ENCODE data around the gene PLEKHA7.
"Not testable (repeated sequence)": the region's sequence is repeated elsewhere in the genome, so short reads cannot be mapped to it uniquely, and the experiment has no call there.

The PLEKHA7 gene

GRCh38 chr11:16905375-16905774 lies 108.8 kb downstream of the PLEKHA7 start:
- DNase-seq, result no peak

DNA sequence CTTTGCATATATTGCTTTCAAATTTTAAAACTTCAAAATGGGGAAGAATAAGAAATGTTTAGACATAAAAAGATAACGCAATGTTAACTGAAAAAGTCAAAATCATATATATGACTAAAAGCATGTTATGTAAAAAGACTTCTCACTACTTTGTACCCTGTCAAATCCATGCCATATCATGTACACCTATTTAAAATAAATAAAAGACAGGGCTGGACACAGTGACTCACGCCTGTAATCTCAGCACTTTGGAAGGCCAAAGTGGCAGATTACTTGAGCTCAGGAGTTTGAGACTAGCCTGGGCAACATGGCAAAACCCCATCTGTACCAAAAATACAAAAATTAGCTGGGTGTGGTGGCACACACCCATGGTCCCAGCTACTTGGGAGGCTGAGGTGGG lies 109.5 kb downstream of the PLEKHA7 start:
- not testable (repeated sequence) for DNase-seq

GRCh38 chr11:16902781-16903378 lies 111.3 kb downstream of the PLEKHA7 start:
- DNase-seq, result no peak

DNA sequence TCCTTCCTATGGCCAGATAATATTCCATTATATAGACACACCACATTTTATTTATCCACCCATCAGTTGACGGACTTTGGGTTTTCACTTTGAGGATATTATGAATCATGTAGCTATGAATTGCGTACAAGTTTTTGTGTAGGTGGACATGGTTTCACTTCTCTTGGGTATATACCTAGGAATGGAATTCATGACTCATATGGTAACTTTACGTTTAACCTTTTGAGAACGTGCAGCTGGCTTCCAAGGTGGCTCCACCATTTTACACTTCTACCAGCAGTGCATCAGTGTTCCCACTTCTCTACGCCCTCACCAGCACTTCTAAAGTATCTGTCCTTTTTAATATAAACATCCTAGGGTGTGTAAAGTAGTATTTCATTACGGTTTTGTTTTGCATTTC lies 112.0 kb downstream of the PLEKHA7 start:
- DNase-seq, result no peak

DNA sequence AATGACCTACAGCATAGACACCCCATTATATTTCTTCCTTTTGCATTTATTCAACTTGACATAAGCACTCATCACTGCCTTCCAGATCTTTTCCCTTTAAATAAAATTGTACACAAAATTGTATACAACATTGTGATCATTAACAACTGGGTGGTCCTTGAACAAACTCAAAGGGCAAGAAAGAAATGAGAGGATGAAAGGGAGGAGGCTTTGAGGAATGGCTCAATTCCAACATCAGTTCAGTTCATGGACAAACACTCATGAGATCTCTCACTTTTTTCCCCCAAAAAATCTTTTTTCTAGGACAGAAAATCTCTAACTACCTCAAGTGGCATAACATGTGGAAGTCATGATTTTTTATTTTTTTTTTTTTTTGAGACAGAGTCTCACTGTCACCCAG lies 113.7 kb downstream of the PLEKHA7 start:
- DNase-seq, result no peak

DNA sequence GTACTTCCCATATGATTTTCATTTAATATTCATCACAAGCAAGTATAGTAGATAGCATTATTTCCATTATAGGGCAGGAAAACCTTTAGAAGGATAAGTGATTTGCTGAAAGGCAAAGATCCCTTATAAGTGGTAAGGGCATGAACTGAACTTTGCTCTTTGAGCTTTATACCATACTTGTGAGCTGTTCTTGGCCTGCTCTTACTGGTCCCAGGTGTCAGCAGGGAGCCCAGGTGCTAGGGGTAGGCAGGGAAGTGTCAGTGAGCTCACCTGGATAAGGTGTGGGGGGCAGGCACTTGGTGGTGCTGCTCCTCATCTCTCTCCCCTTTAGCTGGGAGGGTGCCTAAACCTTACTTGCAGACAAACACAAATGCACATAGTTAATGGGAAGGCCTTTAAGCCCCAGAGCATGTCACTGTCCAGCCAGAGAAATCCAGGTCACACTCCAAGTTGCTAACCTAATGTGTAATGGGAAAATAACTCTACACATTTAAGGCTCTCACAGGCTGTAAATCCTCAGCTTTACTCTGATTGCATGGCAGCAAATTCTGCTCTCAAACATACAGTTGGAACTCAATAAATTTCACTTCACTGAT lies 114.4 kb downstream of the PLEKHA7 start:
- DNase-seq, result no peak

DNA sequence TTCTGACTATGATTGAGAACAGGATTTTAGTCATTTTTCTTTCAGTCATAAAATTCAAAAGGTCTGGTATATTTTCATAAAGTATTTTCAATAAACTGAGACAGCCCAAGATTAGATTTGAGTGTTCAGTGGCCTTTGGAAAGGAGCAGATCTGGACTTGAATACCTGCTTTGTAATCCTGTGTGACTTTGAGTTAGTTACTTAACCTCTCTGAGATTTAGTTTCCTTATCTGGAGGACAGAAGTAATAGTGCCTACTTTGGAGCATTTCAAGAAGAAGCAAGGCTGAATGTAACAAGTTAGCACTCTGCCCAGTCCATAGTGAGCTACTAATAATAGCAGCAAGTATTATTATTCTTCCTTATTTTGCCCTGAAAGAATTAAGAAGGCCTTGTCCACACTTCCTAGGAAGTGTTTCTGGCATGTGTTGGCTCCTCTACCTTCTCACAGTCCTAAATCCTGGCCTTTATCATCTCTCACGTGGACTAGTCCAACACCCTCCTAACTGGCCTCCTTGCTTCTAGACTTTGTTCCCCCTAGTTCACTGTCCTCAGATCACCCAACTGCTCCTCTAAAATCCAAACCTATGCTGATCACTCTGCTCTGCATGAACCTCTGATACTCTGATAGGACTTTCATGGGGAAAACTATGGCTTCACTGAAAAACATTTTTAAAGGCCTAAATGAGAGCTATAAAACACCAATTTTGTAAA lies 115.8 kb downstream of the PLEKHA7 start:
- no peak for DNase-seq

DNA sequence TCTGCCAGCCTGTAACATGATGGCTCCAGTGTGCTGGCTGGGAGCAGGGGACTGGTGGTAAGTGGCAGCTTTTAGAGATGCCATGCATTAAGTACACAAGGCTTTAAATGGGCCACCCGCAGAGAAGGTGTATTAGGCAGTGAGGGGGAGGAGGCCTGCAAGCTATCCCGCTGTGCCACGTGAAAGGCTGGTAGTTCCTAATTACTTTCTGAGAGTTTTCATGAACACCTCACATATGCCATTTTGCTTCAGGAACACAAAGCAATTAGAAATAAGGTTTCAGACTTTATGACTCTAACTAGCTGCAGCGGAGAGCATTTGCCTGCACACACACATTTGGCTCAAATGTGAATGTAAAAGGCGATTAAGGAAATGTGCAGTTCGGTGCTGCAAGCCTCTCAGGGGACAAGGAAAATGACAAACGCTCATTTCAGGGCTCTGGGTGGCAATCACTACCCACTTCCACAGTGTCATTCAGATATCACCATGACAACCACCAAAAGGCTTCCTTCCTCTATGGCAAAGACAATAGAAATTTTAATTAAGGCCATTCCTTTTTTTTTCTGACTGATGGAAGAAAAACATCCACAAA lies 116.6 kb downstream of the PLEKHA7 start:
- peak; percentile 81 for DNase-seq

- DNase-seq, result no peak
These were observed 117.3 kb downstream of the PLEKHA7 start for GRCh38 chr11:16896729-16897469.

- no peak for DNase-seq
These were observed 118.9 kb downstream of the PLEKHA7 start for GRCh38 chr11:16895306-16895705.

GRCh38 chr11:16893456-16894066 lies 120.7 kb downstream of the PLEKHA7 start:
- no peak for DNase-seq

- DNase-seq, result no peak
These were observed 122.2 kb downstream of the PLEKHA7 start for GRCh38 chr11:16891964-16892363.

- DNase-seq, result no peak
These were observed 123.0 kb downstream of the PLEKHA7 start for GRCh38 chr11:16891165-16891564.

DNA sequence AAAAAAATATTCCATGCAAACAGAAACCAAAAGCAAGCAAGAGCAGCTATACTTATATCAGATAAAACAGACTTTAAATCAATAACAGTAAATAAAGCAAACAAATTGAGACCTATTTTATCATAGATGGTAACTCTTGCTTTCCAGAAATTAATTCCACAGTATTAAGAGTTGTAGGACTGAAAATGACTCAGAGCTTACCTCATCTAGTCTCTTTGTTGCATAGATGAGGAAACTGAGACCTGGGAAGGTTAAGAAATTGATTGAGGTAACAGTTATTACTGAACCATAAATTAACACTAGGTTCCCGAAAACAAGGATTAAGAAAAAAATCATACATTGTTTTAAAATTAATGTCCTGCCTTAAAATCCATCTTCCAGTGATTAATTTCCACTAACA lies 123.8 kb downstream of the PLEKHA7 start:
- DNase-seq, result no peak

DNA sequence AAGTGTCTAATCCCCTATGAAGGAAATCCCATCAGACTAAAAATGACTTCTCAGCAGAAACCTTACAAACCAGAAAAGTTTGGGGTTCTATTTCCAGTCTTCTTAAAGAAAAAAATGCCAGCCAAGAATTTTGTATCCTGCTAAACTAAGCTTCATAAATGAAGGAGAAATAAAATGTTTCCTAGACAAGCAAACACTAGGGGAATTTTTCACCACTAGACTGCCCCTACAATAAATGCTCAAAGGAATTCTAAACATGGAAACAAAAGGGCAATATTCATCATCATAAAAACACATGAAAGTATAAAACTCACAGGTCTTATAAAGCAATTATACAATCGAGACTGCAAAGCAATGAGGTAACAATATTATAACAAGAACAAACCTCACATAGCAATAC lies 124.3 kb downstream of the PLEKHA7 start:
- DNase-seq, result no peak

- DNase-seq, result not testable (repeated sequence)
These were observed 125.2 kb downstream of the PLEKHA7 start for GRCh38 chr11:16889010-16889409.

- DNase-seq, result not testable (repeated sequence)
These were observed 126.3 kb downstream of the PLEKHA7 start for GRCh38 chr11:16887887-16888286.

DNA sequence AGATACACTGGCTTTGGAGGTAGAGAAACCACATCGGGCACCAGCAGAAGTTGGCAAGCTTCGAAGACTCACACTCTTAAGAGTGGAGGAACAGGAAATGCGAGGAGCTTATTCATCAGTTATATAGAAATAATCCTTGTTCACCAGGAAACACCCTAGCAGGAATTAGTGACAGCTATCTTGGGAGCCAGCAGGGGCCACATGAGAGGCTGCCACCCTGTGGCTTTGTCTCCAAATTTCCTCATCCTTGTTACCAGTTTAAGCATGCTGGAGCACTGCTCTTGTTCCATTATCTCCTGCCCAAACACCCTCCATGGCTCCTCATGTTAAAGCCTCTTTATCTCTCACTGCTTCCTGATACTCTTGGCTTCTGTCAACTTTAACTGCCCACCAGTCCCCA lies 131.0 kb downstream of the PLEKHA7 start:
- DNase-seq, result peak; percentile 26

DNA sequence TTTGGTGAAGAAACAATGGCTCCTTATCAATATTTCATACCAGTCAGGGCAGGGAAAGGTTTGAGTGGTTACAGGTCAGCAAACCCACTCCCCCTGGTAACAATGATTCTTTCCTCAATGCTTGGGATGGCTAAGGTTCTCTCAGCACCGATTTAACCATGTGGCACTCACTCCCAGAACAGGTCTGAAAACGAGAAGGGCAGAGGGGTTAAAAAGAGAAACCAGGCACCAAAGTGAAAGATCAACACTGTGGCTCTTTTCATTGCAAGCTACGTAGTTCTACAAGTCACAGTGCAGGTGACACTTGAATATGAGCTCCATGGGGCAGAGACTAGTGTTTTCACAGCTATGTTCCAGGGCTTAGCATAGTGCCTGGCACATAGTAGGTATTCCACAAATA lies 132.4 kb downstream of the PLEKHA7 start:
- peak; percentile 24 for DNase-seq

DNA sequence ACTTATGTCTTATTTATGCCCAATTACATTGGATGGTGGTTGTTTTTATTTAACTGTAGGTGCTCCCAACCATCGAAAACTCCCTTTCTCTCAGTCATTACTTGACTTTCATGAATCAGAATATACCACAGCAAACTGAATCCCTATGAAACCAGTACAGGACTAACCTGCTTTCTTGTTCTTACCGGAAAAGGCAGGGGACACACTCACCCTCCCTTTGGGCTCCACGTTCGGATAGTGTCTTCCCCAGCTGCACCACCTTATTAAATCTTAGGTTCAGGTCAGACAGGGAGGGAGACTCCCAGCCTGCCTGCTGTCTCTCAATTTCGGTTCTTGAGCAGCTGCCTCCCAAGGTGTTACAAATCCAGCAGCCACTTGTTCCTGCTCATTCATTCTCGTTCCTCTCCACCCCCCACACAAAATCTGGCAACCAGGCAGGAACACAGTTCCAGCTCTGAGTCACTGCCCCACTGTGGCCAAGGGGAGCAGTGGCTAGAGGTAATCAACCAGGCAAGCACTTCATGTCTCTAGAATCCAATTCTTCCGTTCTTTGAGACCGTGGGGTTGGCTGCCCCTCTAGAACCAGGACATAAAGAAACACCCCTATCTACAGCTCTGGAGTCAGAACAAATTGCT lies 133.0 kb downstream of the PLEKHA7 start:
- DNase-seq, result no peak

GRCh38 chr11:16880184-16880801 lies 133.9 kb downstream of the PLEKHA7 start:
- no peak for DNase-seq

DNA sequence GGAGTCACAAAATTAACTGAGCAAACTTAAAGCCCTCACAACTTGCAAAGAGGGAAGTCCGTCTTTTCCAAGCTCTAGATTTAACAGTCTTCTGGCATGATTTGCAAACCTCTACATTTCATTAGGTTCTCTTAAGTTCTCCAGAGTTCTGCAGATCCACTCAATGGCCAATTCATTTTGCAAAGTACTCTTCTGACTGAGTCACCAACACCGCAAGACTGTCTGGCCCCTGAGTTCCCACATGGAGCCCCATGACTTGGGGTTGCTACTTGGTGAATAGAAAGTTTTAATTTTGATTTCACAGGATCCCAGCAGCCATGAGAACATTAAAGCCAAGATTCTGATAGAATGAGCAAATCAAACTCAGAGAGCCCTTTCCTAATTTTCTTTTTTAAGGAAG lies 134.5 kb downstream of the PLEKHA7 start:
- no peak for DNase-seq

Measured in NCI-H510A treated with DMSO at 0.1 percent for 48 hours (cell line).